T-cell (primary cell): ENCODE results near the gene USP37. TPM values are rescaled to one million over a fixed set of nuclear protein-coding genes. Genes with fewer than 3 reads are reported as not detected.

Source experiments
- ATAC-seq, 4 experiments: fragments of 200-7000 bp in 3 of 4; fragments of 150-1000 bp in 1 of 4; cut with Tn5 transposase; replicated peaks in 1 of 4; 1 replicate in 3 of 4; 2 replicates in 1 of 4; pipeline ENCODE4 v1.10.0; 2021; ENCODE audit warnings: moderate library complexity in 3 of 4, mild to moderate bottlenecking in 2 of 4, moderate number of reproducible peaks in 1 of 4
- CTCF ChIA-PET, 2 donors: fragments of 300-600 bp; sonication (Branson Sonifier 250); formaldehyde crosslinking; loops; one replicate each; lab custom pipeline; 2022; ENCODE audit warnings: antibody characterized with exemption in 2 of 2; lab: Charles Lee
- POLR2A ChIA-PET, 2 donors: fragments of 300-600 bp; sonication (Branson Sonifier 250); formaldehyde crosslinking; loops; one replicate each; lab custom pipeline; 2022; ENCODE audit warnings: antibody characterized with exemption in 2 of 2; lab: Charles Lee
- DNase-seq, 35 experiments: peaks; one replicate each; pipeline versions ENCODE4 v3.0.0 to v3.0.0-alpha.2; 2013 to 2023
- H3K27ac ChIP-seq: one replicate; pipeline ENCODE4 v1.5.1; 2013; ENCODE audit warnings: low read length
- H3K27me3 ChIP-seq, 2 experiments: replicated peaks in 1 of 2; 1 replicate in 1 of 2; 2 replicates in 1 of 2; pipeline versions ENCODE4 v1.6.1 to v1.7.0; 2013; ENCODE audit warnings: low read length in 1 of 2, mixed read lengths in 1 of 2; ENCODE audit not compliant: control insufficient read depth in 2 of 2, insufficient read depth in 2 of 2; ENCODE audit errors: extremely low read depth in 1 of 2
- H3K36me3 ChIP-seq, 2 donors: 1 replicate in 1 of 2; 2 replicates in 1 of 2; pipeline versions ENCODE4 v1.6.1 to v1.7.0; 2013; ENCODE audit warnings: low read length in 1 of 2; ENCODE audit not compliant: control insufficient read depth in 2 of 2, insufficient read depth in 1 of 2; ENCODE audit errors: extremely low read depth in 1 of 2
- H3K4me1 ChIP-seq, 2 experiments: 1 replicate in 1 of 2; 2 replicates in 1 of 2; pipeline versions ENCODE4 v1.6.1 to v1.7.0; 2013; ENCODE audit warnings: low read length in 2 of 2, mixed read lengths in 1 of 2; ENCODE audit not compliant: insufficient read depth in 2 of 2, control insufficient read depth in 1 of 2; ENCODE audit errors: extremely low read depth in 1 of 2
- H3K4me3 ChIP-seq, 2 donors: 1 replicate in 1 of 2; 2 replicates in 1 of 2; pipeline versions ENCODE4 v1.5.1 to v1.7.0; 2013; ENCODE audit warnings: mild to moderate bottlenecking in 2 of 2, low read length in 1 of 2, moderate library complexity in 1 of 2; ENCODE audit not compliant: control insufficient read depth in 1 of 2; ENCODE audit errors: extremely low read depth in 1 of 2
- H3K9me3 ChIP-seq: 2 replicates; pipeline ENCODE4 v1.7.0; 2013
- H3K27ac Mint-ChIP-seq, 2 donors: one replicate each; pipeline ENCODE4 v1.8.0; 2020 to 2021; ENCODE audit warnings: mild to moderate bottlenecking in 2 of 2, mixed read lengths in 2 of 2
- H3K27me3 Mint-ChIP-seq, 2 donors: one replicate each; pipeline ENCODE4 v1.8.0; 2021 to 2022; ENCODE audit warnings: mixed read lengths in 2 of 2
- H3K36me3 Mint-ChIP-seq: one replicate; pipeline ENCODE4 v1.8.0; 2021; ENCODE audit warnings: mixed read lengths
- H3K4me1 Mint-ChIP-seq, 3 donors: one replicate each; pipeline ENCODE4 v1.8.0; 2020 to 2022; ENCODE audit warnings: mixed read lengths in 3 of 3, mild to moderate bottlenecking in 1 of 3
- H3K4me3 Mint-ChIP-seq, 3 donors: one replicate each; pipeline ENCODE4 v1.8.0; 2020 to 2022; ENCODE audit warnings: mild to moderate bottlenecking in 3 of 3, mixed read lengths in 3 of 3, moderate library complexity in 3 of 3
- H3K9me3 Mint-ChIP-seq, 3 donors: one replicate each; pipeline ENCODE4 v1.8.0; 2020 to 2022; ENCODE audit warnings: mixed read lengths in 3 of 3
- WGBS: methylation state at CpG from one replicate; pipeline ENCODE4 v1.1.5; 2013; ENCODE audit warnings: missing lambda C conversion rate; ENCODE audit not compliant: insufficient coverage; 5-methylcytosine and 5-hydroxymethylcytosine counted together
- total RNA-seq, 35 experiments: library from RNA in 6 of 35; stranded (reverse) in 6 of 35; fragments of 120-200 nt in 1 of 35; gene quantifications; one replicate each; pipeline versions ENCODE4 v1.2.1 to v1.2.4 and lab custom pipeline; 2013 to 2026

USP37 gene
- total RNA-seq, 5 donors from 2014 or later (not counting 1 experiment from before 2014, with no cell fraction given), result 19.5 to 28.8 (median 22.9) TPM

DNA sequence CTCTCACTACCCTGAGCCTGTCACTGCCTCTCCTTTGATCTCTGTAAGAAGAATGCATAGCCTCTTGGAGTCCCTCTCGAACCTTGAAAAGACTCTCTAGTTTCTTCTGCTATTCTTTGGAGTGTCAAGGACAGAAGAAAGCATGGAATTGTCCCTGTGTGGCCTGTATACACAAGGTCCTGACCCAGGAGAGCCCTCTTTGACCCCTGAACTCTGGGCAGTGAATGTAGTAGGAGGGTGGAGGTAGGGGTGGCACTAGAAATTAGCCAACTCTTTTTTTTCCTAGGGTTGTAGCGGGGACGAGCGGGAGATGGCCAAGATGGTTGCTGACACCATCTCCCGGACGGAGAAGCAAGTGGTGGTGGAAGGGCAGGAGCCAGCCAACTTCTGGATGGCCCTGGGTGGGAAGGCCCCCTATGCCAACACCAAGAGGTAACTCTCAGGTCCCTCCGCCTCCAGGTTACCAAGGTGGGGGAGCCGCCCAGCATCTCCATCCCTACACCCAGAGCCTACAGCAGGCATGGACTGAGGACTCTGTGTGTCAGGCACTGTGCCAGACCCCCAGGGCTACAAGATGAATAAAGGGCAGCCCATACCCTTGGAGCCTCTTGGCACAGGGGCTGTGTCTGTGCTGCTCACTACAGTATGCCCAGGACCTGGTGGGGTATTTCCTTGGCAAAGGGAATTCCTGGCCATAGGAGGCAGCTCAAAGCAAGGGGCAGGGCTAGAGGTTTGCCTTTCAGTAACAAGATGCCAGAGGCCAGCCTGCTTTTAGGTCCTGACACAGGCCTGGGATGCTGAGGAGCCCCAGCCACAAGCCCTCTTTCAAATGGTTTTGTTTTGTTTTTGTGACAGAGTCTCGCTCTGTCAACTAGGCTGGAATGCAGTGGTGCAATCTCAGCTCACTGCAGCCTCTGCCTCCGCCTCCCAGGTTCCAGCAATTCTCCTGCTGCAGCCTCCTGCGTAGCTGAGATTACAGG lies 132.9 kb downstream of the USP37 start:
- H3K27me3 Mint-ChIP-seq, result peaks cover 0 to 9% of the 10 kb centered on the region in 2 donors
- no peak overlapping the region for H3K4me3 Mint-ChIP-seq
- no peaks in the 10 kb centered on the region for H3K9me3 Mint-ChIP-seq
- DNase-seq (no peak), ATAC-seq (no peak)
- no peaks in the 10 kb centered on the region for H3K36me3 ChIP-seq
- ChIA-PET CTCF (no interaction called here), POLR2A (no interaction called here)
- H3K27ac Mint-ChIP-seq, result no peak overlapping the region
- H3K9me3 ChIP-seq, result no peaks in the 10 kb centered on the region
- H3K4me1 ChIP-seq, result no peaks in the 10 kb centered on the region
- peaks cover 0 to 4% (median 0%) of the 10 kb centered on the region in 3 donors for H3K4me1 Mint-ChIP-seq
- H3K27me3 ChIP-seq, result peaks cover 0 to 8% of the 10 kb centered on the region in 2 experiments
- H3K4me3 ChIP-seq, result no peak overlapping the region
- H3K36me3 Mint-ChIP-seq, result no peaks in the 10 kb centered on the region
- WGBS, result 75% methylated on average over 3 of the region's 11 CpGs
- no peak overlapping the region for H3K27ac ChIP-seq

DNA sequence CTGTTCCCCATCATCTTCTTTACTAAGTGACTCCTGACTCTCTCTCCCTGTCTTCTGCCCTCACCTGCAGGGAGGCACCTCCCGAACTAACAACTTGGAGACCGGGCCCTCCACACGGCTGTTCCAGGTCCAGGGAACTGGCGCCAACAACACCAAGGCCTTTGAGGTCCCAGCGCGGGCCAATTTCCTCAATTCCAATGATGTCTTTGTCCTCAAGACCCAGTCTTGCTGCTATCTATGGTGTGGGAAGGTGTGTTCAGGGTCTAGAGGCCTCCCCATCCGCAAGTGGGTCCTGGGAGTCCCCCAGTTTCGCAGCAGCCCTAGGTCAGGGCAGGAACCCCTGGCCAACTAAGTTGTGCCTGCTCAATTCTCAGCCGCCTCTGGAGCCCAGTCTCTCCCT lies 133.7 kb downstream of the USP37 start:
- Histone ChIP-seq H3K4me3 (no peak overlapping the region), H3K4me1 (peaks cover 0 to 2% of the 10 kb centered on the region in 2 experiments), H3K27ac (no peak overlapping the region), H3K9me3 (no peaks in the 10 kb centered on the region), H3K27me3 (peaks cover 0 to 13% of the 10 kb centered on the region in 2 experiments), H3K36me3 (no peaks in the 10 kb centered on the region)
- POLR2A ChIA-PET, result interaction anchor here in 1 of 2 donors (0.7 kb wide), 1 partner anchor 218 kb away, joined by 5 read pairs; no protein-coding TSS in a partner anchor
- Mint-ChIP-seq H3K4me3 (no peak overlapping the region), H3K9me3 (no peaks in the 10 kb centered on the region), H3K27me3 (peaks cover 0 to 11% of the 10 kb centered on the region in 2 donors), H3K27ac (no peak overlapping the region), H3K4me1 (peaks cover 0 to 4% (median 0%) of the 10 kb centered on the region in 3 donors), H3K36me3 (no peaks in the 10 kb centered on the region)
- DNase-seq (no peak), ATAC-seq (no peak)
- WGBS, result 85% methylated on average over 6 of the region's 9 CpGs
- CTCF ChIA-PET, result no interaction called here

DNA sequence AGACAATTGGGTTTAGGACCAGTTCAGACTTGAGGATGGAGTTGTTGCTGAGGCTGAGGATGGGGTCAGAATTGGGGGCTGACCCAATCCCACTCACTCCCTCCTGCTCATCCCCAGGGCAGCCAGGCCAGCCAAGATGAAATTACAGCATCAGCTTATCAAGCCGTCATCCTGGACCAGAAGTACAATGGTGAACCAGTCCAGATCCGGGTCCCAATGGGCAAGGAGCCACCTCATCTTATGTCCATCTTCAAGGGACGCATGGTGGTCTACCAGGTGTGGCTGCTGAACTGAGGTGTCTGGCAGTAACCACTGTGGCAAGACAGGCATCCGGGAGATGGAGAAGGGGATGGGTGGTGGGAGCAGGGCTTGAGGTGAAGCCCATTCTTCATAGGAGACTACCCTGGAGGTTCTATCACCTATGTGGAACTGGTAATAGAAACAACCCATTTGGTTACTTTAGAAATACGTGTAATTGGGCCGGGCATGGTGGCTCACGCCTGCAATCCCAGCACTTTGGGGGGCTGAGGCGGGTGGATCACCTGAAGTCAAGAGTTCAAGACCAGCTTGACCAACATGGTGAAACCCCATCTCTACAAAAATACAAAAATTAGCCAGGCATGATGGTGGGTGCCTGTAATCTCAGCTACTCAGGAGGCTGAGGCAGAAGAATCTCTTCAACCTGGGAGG lies 135.3 kb downstream of the USP37 start:
- Histone ChIP-seq H3K27ac (no peak overlapping the region), H3K4me3 (no peak overlapping the region), H3K36me3 (no peaks in the 10 kb centered on the region), H3K9me3 (no peaks in the 10 kb centered on the region), H3K4me1 (peaks cover 0 to 2% of the 10 kb centered on the region in 2 experiments), H3K27me3 (peaks cover 0 to 18% of the 10 kb centered on the region in 2 experiments)
- H3K36me3 Mint-ChIP-seq, result no peaks in the 10 kb centered on the region
- H3K4me3 Mint-ChIP-seq, result no peak overlapping the region
- H3K27ac Mint-ChIP-seq, result no peak overlapping the region
- WGBS, result 94% methylated on average over 4 of the region's 8 CpGs
- DNase-seq (peak in 1 of 35 experiments; percentile 5), ATAC-seq (no peak)
- H3K4me1 Mint-ChIP-seq, result peaks cover 0 to 4% (median 0%) of the 10 kb centered on the region in 3 donors
- no peaks in the 10 kb centered on the region for H3K9me3 Mint-ChIP-seq
- ChIA-PET CTCF (no interaction called here), POLR2A (no interaction called here)
- peaks cover 0 to 11% of the 10 kb centered on the region in 2 donors for H3K27me3 Mint-ChIP-seq

DNA sequence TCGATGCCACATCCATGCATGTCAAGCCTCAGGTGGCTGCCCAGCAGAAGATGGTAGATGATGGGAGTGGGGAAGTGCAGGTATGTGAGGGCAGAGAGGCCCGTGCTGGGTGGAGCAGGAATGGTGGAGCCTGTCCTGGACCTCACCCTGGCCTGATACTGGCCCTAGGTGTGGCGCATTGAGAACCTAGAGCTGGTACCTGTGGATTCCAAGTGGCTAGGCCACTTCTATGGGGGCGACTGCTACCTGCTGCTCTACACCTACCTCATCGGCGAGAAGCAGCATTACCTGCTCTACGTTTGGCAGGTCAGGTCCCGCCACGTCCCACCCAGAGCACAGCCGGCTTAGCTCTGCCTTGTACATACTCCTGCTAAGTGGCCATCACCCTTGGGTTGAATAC lies 136.3 kb downstream of the USP37 start:
- no peaks in the 10 kb centered on the region for H3K9me3 ChIP-seq
- H3K4me1 ChIP-seq, result peaks cover 0 to 2% of the 10 kb centered on the region in 2 experiments
- POLR2A ChIA-PET, result no interaction called here
- CTCF ChIA-PET, result interaction anchor here in 1 of 2 donors (0.6 kb wide), 1 partner anchor 91 kb away, joined by 3 read pairs; no protein-coding TSS in a partner anchor
- Mint-ChIP-seq H3K27ac (no peak overlapping the region), H3K36me3 (no peaks in the 10 kb centered on the region), H3K4me1 (peaks cover 0 to 4% (median 0%) of the 10 kb centered on the region in 3 donors), H3K4me3 (no peak overlapping the region), H3K9me3 (no peaks in the 10 kb centered on the region), H3K27me3 (peaks cover 0 to 11% of the 10 kb centered on the region in 2 donors)
- H3K27me3 ChIP-seq, result peaks cover 0 to 18% of the 10 kb centered on the region in 2 experiments
- whole genome bisulfite sequencing, result 81% methylated on average over 8 of the region's 10 CpGs
- no peak overlapping the region for H3K4me3 ChIP-seq
- no peak for ATAC-seq
- no peaks in the 10 kb centered on the region for H3K36me3 ChIP-seq
- DNase-seq, result no peak
- H3K27ac ChIP-seq, result no peak overlapping the region

DNA sequence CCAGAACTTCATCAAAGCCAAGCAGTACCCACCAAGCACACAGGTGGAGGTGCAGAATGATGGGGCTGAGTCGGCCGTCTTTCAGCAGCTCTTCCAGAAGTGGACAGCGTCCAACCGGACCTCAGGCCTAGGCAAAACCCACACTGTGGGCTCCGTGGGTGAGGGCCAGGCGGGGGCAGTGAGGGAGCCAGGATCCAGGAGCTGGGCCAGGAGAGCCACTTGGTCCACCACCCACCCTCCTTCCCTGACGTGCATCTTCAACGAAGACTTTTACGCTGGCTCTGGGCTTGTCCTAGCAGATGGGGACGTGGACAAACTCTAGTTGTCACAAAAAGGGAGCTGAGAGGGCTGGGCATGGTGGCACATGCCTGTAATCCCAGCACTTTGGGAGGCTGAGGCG lies 137.4 kb downstream of the USP37 start:
- Mint-ChIP-seq H3K36me3 (no peaks in the 10 kb centered on the region), H3K4me1 (peaks cover 0 to 4% (median 0%) of the 10 kb centered on the region in 3 donors), H3K27ac (peak overlapping the region in 1 of 2 donors; percentile 9), H3K27me3 (peaks cover 0 to 11% of the 10 kb centered on the region in 2 donors), H3K4me3 (no peak overlapping the region), H3K9me3 (no peaks in the 10 kb centered on the region)
- no peak overlapping the region for H3K4me3 ChIP-seq
- 86% methylated on average over 11 of the region's 11 CpGs for WGBS
- CTCF ChIA-PET, result interaction anchor here in 1 of 2 donors (0.6 to 0.8 kb wide), 3 partner anchors 15 to 566 kb away, joined by 3 read pairs; no protein-coding TSS in a partner anchor
- no peaks in the 10 kb centered on the region for H3K9me3 ChIP-seq
- peaks cover 0 to 2% of the 10 kb centered on the region in 2 experiments for H3K4me1 ChIP-seq
- no peak for DNase-seq
- H3K36me3 ChIP-seq, result no peaks in the 10 kb centered on the region
- H3K27ac ChIP-seq, result no peak overlapping the region
- H3K27me3 ChIP-seq, result peaks cover 0 to 18% of the 10 kb centered on the region in 2 experiments
- POLR2A ChIA-PET, result no interaction called here
- ATAC-seq, result no peak
